ENCODE results near the gene GNAS. TPM values are rescaled to one million over a fixed set of nuclear protein-coding genes. Genes with fewer than 3 reads are reported as not detected.

The GNAS gene
- total RNA-seq, 1 donor from 2014 or later, result 1,218 TPM

DNA sequence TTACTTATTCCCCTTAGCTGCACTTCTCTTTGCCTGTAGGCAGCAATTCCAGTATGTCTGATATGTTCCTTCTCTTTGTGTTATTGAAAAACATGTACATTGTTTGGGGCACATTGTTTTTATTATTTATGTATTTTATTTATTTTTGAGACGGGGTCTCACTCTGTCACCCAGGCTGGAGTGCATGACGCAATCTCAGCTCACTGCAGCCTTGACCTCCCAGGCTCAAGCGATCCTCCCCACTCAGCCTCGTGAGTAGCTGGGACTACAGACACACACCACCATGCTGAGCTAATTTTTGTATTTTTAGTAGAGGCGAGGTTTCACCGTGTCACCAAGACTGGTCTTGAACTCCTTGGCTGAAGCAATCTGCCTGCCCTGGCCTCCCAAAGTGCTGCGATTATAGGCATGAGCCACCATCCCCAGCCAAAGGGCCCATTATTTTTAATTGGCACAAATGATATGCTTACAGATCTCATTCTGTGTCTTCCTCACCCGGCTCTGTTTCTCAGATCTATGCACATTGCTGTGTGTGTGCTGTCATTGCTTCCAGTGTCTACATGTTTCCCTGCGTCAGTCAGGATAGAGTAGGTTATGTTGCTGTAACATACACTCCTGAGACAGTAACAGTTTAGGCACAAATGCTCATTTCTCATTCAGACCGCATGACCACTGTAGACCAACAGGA lies 74.4 kb downstream of the GNAS start:
- TF ChIP-seq, protein P1, sequence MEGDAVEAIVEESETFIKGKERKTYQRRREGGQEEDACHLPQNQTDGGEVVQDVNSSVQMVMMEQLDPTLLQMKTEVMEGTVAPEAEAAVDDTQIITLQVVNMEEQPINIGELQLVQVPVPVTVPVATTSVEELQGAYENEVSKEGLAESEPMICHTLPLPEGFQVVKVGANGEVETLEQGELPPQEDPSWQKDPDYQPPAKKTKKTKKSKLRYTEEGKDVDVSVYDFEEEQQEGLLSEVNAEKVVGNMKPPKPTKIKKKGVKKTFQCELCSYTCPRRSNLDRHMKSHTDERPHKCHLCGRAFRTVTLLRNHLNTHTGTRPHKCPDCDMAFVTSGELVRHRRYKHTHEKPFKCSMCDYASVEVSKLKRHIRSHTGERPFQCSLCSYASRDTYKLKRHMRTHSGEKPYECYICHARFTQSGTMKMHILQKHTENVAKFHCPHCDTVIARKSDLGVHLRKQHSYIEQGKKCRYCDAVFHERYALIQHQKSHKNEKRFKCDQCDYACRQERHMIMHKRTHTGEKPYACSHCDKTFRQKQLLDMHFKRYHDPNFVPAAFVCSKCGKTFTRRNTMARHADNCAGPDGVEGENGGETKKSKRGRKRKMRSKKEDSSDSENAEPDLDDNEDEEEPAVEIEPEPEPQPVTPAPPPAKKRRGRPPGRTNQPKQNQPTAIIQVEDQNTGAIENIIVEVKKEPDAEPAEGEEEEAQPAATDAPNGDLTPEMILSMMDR (IDR thresholded peaks at IDR 0.05; ENCODE audit: unreplicated experiment), result no peak
- H3K4me3 Mint-ChIP-seq, result no peak overlapping the region
- no peak overlapping the region for H3K27ac Mint-ChIP-seq
- no peaks in the 10 kb centered on the region for H3K36me3 Mint-ChIP-seq
- no peaks in the 10 kb centered on the region for H3K9me3 Mint-ChIP-seq
- H3K4me1 Mint-ChIP-seq, result no peaks in the 10 kb centered on the region
- H3K27me3 Mint-ChIP-seq (ENCODE audit: low read depth), result peaks cover 4% of the 10 kb centered on the region
- no peak for DNase-seq (ENCODE audit: low spot score in 2 of 2, unreplicated experiment in 2 of 2)

DNA sequence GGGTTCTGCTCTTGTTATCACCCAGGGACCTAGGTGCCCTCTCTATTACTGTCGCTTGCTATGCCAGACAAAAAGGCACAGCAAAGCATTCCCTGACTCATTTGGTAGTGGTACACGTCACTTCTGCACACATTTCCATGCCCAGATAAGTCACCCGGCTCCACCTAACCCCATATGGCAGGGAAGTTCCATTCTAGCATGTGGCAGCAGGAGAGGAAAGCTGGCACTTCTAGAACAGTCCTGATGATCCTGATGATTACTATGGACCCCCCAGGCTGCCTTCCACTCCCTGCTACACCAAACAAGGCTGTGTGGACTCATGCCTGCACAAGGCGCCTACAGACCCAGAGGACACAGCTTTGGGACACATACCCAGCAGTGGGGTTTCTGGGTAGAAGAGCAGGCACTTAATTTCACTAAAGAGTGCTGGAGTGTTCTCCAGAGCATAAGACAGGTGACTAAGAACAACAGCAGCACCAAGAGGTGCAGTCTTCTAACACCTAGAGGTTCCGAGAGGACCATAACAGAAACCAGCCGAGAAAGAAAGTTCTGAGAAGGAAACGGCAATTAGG lies 75.1 kb downstream of the GNAS start:
- TF ChIP-seq, protein P1 (IDR thresholded peaks at IDR 0.05; ENCODE audit: unreplicated experiment), result no peak
- Mint-ChIP-seq H3K27me3 (ENCODE audit: low read depth) (peaks cover 4% of the 10 kb centered on the region), H3K36me3 (no peaks in the 10 kb centered on the region), H3K4me3 (no peak overlapping the region), H3K27ac (no peak overlapping the region), H3K9me3 (no peaks in the 10 kb centered on the region), H3K4me1 (no peaks in the 10 kb centered on the region)
- no peak for DNase-seq (ENCODE audit: low spot score in 2 of 2, unreplicated experiment in 2 of 2)

DNA sequence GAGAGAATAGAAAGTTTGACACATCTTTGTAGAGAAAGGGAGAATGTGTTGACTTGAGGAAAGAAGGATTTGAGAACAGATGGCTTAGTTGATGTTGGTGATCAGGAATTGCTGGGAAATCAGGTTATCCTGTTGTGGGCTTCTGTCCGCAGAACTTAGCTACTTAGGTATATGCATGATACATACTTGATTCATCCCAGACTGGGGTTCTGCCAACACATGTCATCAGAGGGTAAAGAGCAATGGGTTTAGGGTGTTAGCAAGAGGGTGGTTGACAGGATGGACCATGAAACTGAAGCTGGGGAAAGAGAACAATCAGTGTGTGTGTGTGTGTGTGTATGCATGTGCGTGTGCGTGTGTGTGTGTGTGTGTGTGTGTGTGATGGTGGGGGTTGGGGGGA lies 78.0 kb downstream of the GNAS start:
- H3K27me3 Mint-ChIP-seq (ENCODE audit: low read depth), result peaks cover 12% of the 10 kb centered on the region
- H3K27ac Mint-ChIP-seq, result no peak overlapping the region
- H3K4me3 Mint-ChIP-seq, result no peak overlapping the region
- no peaks in the 10 kb centered on the region for H3K4me1 Mint-ChIP-seq
- DNase-seq (ENCODE audit: low spot score in 2 of 2, unreplicated experiment in 2 of 2), result no peak
- H3K36me3 Mint-ChIP-seq, result no peaks in the 10 kb centered on the region
- no peaks in the 10 kb centered on the region for H3K9me3 Mint-ChIP-seq
- TF ChIP-seq, protein P1 (IDR thresholded peaks at IDR 0.05; ENCODE audit: unreplicated experiment), result no peak

DNA sequence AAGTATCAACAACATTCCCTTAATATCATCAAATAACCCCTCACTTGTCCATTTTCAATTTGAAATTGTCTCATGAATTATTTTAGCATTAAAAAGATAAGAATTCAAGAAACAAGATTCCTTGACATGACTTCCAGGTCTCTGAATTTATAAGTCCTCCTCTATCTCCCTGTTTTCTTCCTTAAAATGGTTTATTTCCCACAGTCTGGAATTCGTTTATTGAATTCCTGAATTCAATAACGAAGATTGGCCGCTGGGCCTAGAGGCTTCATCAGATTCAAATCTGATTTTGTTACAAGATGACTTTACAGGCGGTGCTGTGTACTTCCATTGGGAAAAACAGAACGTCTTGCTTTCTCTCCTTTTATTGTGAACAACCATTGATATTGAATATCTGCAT lies 79.7 kb downstream of the GNAS start:
- peaks cover 5% of the 10 kb centered on the region for H3K9me3 Mint-ChIP-seq
- TF ChIP-seq, protein P1 (IDR thresholded peaks at IDR 0.05; ENCODE audit: unreplicated experiment), result no peak
- H3K36me3 Mint-ChIP-seq, result no peaks in the 10 kb centered on the region

DNA sequence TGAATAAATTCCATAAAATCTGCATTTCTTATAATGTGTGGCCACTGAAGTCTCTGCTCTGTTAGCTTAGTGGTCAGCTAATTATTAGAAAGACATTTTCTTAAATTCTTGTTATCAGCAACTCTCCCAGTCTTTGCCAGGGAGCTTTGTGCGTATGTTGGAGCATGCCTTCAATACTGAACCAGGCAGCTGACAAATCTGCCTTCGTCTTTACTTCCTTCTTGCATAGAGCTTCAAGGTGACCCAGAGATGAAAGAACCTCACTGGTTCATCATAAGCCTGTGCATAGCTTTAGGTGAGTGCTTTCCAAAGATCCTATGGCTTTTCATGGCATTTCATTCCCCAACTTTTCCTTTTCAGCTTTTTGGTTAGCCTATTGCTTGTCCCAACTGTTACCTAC lies 85.6 kb downstream of the GNAS start:
- no peak overlapping the region for H3K4me3 Mint-ChIP-seq
- H3K9me3 Mint-ChIP-seq, result peaks cover 5% of the 10 kb centered on the region
- TF ChIP-seq, protein P1 (IDR thresholded peaks at IDR 0.05; ENCODE audit: unreplicated experiment), result no peak
- no peaks in the 10 kb centered on the region for H3K4me1 Mint-ChIP-seq
- DNase-seq (ENCODE audit: low spot score in 2 of 2, unreplicated experiment in 2 of 2), result no peak
- H3K27ac Mint-ChIP-seq, result no peak overlapping the region
- peaks cover 17% of the 10 kb centered on the region for H3K27me3 Mint-ChIP-seq (ENCODE audit: low read depth)
- H3K36me3 Mint-ChIP-seq, result no peaks in the 10 kb centered on the region

More for the DNA sequence above, 79.7 kb downstream of the GNAS start:
- Mint-ChIP-seq H3K4me1 (no peaks in the 10 kb centered on the region), H3K4me3 (no peak overlapping the region), H3K27me3 (ENCODE audit: low read depth) (peaks cover 12% of the 10 kb centered on the region), H3K27ac (no peak overlapping the region)
- DNase-seq (ENCODE audit: low spot score in 2 of 2, unreplicated experiment in 2 of 2), result no peak
